DOHH2 (cell line): ENCODE data around the gene CMTR1.

Source experiments
- EZH2phosphoT487 ChIP-seq: fragments of 200-600 bp; sonication (generic); IDR thresholded peaks from 2 replicates; pipeline ENCODE4 v1.6.1; 2017; ENCODE audit warnings: borderline replicate concordance, mild to moderate bottlenecking, antibody characterized with exemption, low read length, moderate library complexity, mixed read lengths
- TF ChIP-seq, protein P1 (sequence below): fragments of 200-600 bp; sonication (generic); IDR thresholded peaks from one replicate; pipeline ENCODE4 v1.5.1; 2014; ENCODE audit warnings: antibody characterized with exemption, mild to moderate bottlenecking, low read depth, low read length; ENCODE audit not compliant: poor library complexity, severe bottlenecking

DNA sequence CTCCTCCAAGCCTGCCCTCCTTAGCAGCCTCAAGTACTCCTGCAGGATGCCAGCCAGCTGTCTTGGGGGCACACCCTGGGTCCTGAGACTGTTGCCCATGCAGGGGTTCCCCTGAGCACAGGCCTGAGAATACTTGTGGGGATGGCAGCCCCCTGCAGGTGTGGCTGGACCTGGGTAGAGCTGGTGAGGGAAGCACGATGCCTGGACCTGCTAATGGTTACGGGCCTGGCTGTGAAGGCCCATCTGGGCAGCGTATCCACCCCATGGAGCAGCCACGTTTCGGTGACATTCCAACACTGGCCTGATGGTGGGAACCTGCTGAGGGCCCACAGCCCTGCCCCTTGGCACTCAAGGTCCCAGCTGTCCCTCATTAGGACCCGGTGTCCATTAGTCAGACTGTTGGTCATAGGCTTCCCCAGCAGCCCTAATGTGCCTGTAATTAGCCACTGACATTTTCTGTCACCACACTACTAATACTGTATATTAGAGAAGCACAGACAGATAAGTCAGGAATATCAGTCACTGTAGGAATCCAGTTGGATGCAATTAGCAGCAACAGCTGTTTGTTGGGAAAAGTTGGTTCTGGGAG is 46.3 kb downstream of the CMTR1 start:
- TF ChIP-seq, protein P1, sequence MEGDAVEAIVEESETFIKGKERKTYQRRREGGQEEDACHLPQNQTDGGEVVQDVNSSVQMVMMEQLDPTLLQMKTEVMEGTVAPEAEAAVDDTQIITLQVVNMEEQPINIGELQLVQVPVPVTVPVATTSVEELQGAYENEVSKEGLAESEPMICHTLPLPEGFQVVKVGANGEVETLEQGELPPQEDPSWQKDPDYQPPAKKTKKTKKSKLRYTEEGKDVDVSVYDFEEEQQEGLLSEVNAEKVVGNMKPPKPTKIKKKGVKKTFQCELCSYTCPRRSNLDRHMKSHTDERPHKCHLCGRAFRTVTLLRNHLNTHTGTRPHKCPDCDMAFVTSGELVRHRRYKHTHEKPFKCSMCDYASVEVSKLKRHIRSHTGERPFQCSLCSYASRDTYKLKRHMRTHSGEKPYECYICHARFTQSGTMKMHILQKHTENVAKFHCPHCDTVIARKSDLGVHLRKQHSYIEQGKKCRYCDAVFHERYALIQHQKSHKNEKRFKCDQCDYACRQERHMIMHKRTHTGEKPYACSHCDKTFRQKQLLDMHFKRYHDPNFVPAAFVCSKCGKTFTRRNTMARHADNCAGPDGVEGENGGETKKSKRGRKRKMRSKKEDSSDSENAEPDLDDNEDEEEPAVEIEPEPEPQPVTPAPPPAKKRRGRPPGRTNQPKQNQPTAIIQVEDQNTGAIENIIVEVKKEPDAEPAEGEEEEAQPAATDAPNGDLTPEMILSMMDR = no peak
- TF ChIP-seq EZH2phosphoT487 = no peak
